Measurements from ENCODE around the gene FAM13A.

FAM13A gene

DNA sequence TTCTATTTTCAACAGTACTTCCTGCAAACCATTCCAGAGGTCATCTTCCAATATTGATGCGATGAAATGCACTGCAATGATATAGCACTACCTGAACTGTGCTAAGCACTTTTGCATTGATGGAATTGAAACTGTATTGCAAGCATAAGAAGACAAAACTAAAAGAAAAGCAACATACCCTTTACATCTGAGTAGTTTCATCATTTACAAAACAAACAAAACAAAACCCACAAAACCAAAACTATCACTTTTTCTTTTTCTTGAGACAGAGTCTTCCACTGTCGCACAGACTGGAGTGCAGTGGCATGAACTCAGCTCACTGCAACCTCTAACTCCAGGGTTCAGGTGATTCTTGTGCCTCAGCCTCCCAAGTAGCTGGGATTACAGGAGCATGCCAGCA, 239.2 kb downstream of the FAM13A start:
- TF ChIP-seq POLR2AphosphoS5 (IDR thresholded peaks at IDR 0.05; ENCODE audit: low read depth): no peak
- no peak for TF ChIP-seq SPI1 (IDR thresholded peaks at IDR 0.05; ENCODE audit: borderline replicate concordance, low read depth)
- TF ChIP-seq, protein P1, sequence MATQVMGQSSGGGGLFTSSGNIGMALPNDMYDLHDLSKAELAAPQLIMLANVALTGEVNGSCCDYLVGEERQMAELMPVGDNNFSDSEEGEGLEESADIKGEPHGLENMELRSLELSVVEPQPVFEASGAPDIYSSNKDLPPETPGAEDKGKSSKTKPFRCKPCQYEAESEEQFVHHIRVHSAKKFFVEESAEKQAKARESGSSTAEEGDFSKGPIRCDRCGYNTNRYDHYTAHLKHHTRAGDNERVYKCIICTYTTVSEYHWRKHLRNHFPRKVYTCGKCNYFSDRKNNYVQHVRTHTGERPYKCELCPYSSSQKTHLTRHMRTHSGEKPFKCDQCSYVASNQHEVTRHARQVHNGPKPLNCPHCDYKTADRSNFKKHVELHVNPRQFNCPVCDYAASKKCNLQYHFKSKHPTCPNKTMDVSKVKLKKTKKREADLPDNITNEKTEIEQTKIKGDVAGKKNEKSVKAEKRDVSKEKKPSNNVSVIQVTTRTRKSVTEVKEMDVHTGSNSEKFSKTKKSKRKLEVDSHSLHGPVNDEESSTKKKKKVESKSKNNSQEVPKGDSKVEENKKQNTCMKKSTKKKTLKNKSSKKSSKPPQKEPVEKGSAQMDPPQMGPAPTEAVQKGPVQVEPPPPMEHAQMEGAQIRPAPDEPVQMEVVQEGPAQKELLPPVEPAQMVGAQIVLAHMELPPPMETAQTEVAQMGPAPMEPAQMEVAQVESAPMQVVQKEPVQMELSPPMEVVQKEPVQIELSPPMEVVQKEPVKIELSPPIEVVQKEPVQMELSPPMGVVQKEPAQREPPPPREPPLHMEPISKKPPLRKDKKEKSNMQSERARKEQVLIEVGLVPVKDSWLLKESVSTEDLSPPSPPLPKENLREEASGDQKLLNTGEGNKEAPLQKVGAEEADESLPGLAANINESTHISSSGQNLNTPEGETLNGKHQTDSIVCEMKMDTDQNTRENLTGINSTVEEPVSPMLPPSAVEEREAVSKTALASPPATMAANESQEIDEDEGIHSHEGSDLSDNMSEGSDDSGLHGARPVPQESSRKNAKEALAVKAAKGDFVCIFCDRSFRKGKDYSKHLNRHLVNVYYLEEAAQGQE (IDR thresholded peaks at IDR 0.05; ENCODE audit: insufficient replicate concordance, low read depth): no peak
- TF ChIP-seq, protein P2, sequence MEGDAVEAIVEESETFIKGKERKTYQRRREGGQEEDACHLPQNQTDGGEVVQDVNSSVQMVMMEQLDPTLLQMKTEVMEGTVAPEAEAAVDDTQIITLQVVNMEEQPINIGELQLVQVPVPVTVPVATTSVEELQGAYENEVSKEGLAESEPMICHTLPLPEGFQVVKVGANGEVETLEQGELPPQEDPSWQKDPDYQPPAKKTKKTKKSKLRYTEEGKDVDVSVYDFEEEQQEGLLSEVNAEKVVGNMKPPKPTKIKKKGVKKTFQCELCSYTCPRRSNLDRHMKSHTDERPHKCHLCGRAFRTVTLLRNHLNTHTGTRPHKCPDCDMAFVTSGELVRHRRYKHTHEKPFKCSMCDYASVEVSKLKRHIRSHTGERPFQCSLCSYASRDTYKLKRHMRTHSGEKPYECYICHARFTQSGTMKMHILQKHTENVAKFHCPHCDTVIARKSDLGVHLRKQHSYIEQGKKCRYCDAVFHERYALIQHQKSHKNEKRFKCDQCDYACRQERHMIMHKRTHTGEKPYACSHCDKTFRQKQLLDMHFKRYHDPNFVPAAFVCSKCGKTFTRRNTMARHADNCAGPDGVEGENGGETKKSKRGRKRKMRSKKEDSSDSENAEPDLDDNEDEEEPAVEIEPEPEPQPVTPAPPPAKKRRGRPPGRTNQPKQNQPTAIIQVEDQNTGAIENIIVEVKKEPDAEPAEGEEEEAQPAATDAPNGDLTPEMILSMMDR (IDR thresholded peaks at IDR 0.05; ENCODE audit: insufficient read depth, low read length): no peak
- DNase-seq (ENCODE audit: low read depth in 1 of 2, low spot score in 1 of 2): no peak
- H3K27me3 ChIP-seq (ENCODE audit: insufficient read depth, poor library complexity, severe bottlenecking): no peaks in the 10 kb centered on the region
- H3K4me3 ChIP-seq (replicated peaks; ENCODE audit: insufficient read depth, low read length): no peak overlapping the region
- H3K27ac ChIP-seq (replicated peaks): no peak overlapping the region

DNA sequence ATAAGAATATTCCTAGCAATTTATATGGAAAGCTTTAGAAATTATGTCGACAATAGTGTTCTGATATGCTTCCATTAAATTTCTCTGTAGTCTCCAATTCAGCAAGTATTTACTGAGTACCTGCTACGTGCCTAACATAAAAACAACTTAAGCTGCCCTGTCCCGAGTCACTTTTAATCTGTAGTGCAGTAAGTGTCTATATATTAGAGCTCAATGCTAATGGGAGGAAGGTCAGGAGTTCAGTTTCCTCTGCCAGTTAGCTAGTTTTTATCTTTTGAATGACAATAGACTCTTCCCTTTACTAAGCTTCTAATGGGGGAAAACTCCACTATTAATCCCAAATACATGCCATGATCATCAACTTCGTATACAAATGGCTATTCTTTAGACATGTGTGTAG, 240.6 kb downstream of the FAM13A start:
- H3K27ac ChIP-seq (replicated peaks): no peak overlapping the region
- DNase-seq (ENCODE audit: low read depth in 1 of 2, low spot score in 1 of 2): no peak
- TF ChIP-seq, protein P2 (IDR thresholded peaks at IDR 0.05; ENCODE audit: insufficient read depth, low read length): no peak
- TF ChIP-seq, protein P1 (IDR thresholded peaks at IDR 0.05; ENCODE audit: insufficient replicate concordance, low read depth): no peak
- no peak for TF ChIP-seq GABPA (IDR thresholded peaks at IDR 0.05; ENCODE audit: low read depth)
- no peaks in the 10 kb centered on the region for H3K27me3 ChIP-seq (ENCODE audit: insufficient read depth, poor library complexity, severe bottlenecking)
- no peak overlapping the region for H3K4me3 ChIP-seq (replicated peaks; ENCODE audit: insufficient read depth, low read length)

DNA sequence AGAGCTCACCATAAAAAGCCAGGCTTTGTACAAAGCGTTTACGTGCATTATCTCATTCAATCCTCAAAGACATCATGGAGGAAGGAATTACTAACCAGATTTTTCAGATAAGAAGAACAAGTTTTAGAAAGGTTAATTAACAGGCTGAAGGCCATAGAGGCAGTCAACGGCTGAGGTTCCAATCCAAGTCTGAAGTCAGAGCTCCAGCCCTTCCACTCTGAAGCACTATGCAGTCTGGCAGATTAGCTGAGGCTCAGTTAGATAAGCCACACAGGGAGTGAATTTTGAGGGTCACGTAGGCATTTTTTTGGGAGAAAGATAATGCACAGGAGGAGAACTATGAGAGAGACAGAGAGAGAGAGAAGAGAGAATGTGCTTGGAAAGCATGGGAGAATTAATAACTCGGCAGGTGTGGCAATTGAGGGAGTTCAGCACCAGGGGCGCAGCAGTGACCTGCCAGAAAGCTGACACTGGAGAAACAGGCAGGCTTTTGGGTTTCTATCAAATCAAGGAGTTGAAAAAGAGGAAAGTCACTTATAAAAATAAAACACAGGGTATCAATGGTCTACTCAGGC, 242.9 kb downstream of the FAM13A start:
- no peak overlapping the region for H3K4me3 ChIP-seq (replicated peaks; ENCODE audit: insufficient read depth, low read length)
- no peak for DNase-seq (ENCODE audit: low read depth in 1 of 2, low spot score in 1 of 2)
- TF ChIP-seq SPI1 (IDR thresholded peaks at IDR 0.05; ENCODE audit: borderline replicate concordance, low read depth): no peak
- no peak for TF ChIP-seq POLR2AphosphoS5 (IDR thresholded peaks at IDR 0.05; ENCODE audit: low read depth)
- H3K27me3 ChIP-seq (ENCODE audit: insufficient read depth, poor library complexity, severe bottlenecking): no peaks in the 10 kb centered on the region
- H3K27ac ChIP-seq (replicated peaks): no peak overlapping the region

DNA sequence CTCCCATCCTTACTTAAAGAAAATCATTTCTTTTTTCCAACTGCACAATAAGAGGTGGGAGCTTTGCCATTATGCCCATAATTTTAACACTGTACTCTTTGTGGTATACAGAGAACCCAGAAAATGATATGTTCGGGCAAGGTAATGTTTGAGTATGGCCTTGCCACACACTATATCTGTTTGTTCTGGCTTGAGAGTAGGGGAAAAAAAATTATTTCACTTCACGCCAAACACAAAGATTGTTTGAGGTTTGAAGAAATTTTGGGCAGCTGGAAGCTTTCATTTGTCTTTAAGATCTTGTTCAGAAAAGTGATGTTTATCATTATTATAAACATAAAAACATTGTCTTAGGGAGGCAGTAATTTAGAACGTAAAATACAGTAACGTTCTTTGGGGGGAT, 244.0 kb downstream of the FAM13A start:
- H3K27ac ChIP-seq (replicated peaks): no peak overlapping the region
- no peak for DNase-seq (ENCODE audit: low read depth in 1 of 2, low spot score in 1 of 2)
- TF ChIP-seq SPI1 (IDR thresholded peaks at IDR 0.05; ENCODE audit: borderline replicate concordance, low read depth): no peak
- TF ChIP-seq GABPA (IDR thresholded peaks at IDR 0.05; ENCODE audit: low read depth): no peak
- no peak overlapping the region for H3K4me3 ChIP-seq (replicated peaks; ENCODE audit: insufficient read depth, low read length)
- no peaks in the 10 kb centered on the region for H3K27me3 ChIP-seq (ENCODE audit: insufficient read depth, poor library complexity, severe bottlenecking)

DNA sequence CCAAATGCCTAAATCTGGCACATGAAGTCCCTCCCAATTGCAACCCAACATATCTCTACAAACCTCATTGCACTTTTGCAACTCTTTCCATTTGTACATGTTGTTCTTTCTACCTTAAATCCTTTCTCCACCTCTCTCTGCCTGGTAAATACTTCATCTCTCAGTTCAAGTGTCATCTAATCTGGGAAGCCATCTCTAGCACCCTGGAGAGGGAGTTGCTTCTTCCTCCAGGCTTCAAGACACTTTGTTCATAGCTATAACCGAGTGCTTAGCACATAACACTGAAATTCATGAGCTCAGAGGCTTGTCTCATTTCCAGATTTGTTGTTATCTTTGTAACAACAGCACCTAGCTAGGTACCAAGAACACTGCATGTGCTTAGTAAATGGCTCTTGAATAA, 244.6 kb downstream of the FAM13A start:
- Histone ChIP-seq H3K27ac (replicated peaks) (no peak overlapping the region), H3K27me3 (ENCODE audit: insufficient read depth, poor library complexity, severe bottlenecking) (no peaks in the 10 kb centered on the region), H3K4me3 (replicated peaks; ENCODE audit: insufficient read depth, low read length) (no peak overlapping the region)
- DNase-seq (ENCODE audit: low read depth in 1 of 2, low spot score in 1 of 2): no peak
- TF ChIP-seq POLR2AphosphoS5 (IDR thresholded peaks at IDR 0.05; ENCODE audit: low read depth) (no peak), GABPA (IDR thresholded peaks at IDR 0.05; ENCODE audit: low read depth) (no peak), SPI1 (IDR thresholded peaks at IDR 0.05; ENCODE audit: borderline replicate concordance, low read depth) (no peak)
- TF ChIP-seq, protein P1 (IDR thresholded peaks at IDR 0.05; ENCODE audit: insufficient replicate concordance, low read depth): no peak
- TF ChIP-seq, protein P2 (IDR thresholded peaks at IDR 0.05; ENCODE audit: insufficient read depth, low read length): no peak

Data from HL-60 (cell line).